ENCODE results near the gene SCGB2B2. TPM values are rescaled to one million over a fixed set of nuclear protein-coding genes. Genes with fewer than 3 reads are reported as not detected.
"Not testable (repeated sequence)": the region's sequence is repeated elsewhere in the genome, so short reads cannot be mapped to it uniquely, and the experiment has no call there.

The SCGB2B2 gene
- total RNA-seq, 1 experiment from 2014 or later = not detected

GRCh38 chr19:34681478-34681877, 4.5 kb upstream of the SCGB2B2 start:
- no peaks in the 10 kb centered on the region for H3K27me3 ChIP-seq (replicated peaks)
- H3K27ac ChIP-seq = no peak overlapping the region
- H3K4me3 ChIP-seq = no peak overlapping the region
- H3K36me3 ChIP-seq = peaks cover 64% of the 10 kb centered on the region
- H3K9me3 ChIP-seq (replicated peaks) = 0 out of 2 replicates have a peak, but pooled peaks cover 2% of the 10 kb centered on the region
- H3K4me1 ChIP-seq (replicated peaks) = peaks cover 13% of the 10 kb centered on the region
- DNase-seq (ENCODE audit: low read depth in 1 of 2, low spot score in 2 of 2) = no peak

DNA sequence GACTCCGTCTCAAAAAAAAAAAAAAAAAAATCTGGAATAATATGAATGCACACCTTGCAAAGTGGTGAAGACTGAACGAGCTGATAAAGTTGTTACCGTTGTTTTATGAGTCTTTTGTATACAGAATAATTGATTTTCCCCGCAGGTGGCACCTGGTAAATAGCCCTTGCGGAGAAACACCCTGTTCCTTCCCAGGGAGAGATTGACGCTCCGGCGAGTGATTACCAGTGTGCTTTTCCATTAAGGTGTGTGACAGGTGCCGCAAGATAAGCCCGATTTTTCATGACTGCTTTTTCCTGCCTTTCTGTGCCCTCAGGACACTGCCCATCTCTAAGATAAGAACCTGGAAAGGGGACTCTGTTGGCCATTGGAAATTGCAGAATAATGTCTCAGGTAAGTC, 1.5 kb upstream of the SCGB2B2 start:
- H3K4me3 ChIP-seq = peak overlapping the region; percentile 70

DNA sequence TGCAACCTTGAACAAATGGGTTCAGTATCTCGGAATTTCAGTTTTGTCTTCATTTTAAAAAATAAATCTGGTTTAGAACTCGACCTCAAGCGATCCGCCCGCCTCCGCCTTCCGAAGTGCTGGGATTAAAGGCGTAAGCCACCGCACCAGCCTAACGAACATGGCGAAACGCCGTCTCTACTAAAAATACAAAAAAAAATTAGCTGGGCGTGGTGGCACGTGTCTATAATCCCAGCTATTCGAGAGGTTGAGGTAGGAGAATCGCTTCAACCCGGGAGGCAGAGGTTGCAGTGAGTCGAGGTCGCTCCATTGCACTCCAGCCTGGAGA, 1.1 kb upstream of the SCGB2B2 start:
- peaks cover 15% of the 10 kb centered on the region for H3K4me1 ChIP-seq (replicated peaks)

More for the DNA sequence above, 1.5 kb upstream of the SCGB2B2 start:
- Histone ChIP-seq H3K9me3 (replicated peaks) (no peaks in the 10 kb centered on the region), H3K27me3 (replicated peaks) (no peaks in the 10 kb centered on the region), H3K27ac (no peak overlapping the region), H3K4me1 (replicated peaks) (peaks cover 15% of the 10 kb centered on the region), H3K36me3 (peaks cover 48% of the 10 kb centered on the region)
- no peak for DNase-seq (ENCODE audit: low read depth in 1 of 2, low spot score in 2 of 2)

DNA sequence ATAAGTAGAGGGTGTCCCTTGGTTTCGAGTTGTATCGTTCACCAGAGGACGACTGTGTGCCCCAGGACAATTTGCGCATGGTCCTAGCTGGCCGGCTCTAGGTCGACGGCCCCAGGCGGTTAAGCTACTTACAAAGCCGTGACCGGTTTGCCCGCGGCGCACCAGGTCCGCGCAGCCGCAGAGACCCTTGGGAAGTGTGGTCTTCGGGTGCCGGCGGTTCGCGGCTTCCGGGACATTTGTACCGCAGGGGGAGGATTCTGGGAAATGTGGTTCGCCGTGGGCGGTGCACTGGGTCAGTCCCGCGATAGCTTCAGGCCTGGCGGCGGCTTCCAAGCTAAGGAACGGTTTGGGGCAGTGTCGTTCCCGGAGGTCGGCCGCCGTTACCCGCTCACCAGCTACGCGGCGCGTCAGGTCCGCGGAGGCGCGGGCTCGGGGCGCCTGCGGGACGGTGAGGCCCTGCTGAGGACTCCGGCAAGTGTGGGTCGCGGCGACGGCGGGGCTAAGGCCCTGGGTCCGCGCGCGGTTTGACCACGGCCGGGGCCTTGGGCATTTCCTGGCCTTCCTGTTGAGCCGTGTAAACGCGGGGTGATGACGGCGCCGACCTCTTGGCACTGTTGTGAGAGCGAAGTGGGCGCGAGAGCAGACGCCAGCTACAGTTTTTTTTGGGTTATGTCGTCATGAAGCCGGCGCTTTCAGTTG, 576 bp upstream of the SCGB2B2 start, which contains the start of gene ZNF302:
ZNF302 (plus strand) TSS at position 293 of the 699 bp plus-strand sequence. CDS start 1,127 bp downstream, outside the sequence.
- H3K36me3 ChIP-seq = peaks cover 40% of the 10 kb centered on the region
- H3K27me3 ChIP-seq (replicated peaks) = no peaks in the 10 kb centered on the region
- peak; percentile 97 for DNase-seq (ENCODE audit: low read depth in 1 of 2, low spot score in 2 of 2)
- peak within 1 kb of the TSS; percentile 94 for H3K27ac ChIP-seq
- no peaks in the 10 kb centered on the region for H3K9me3 ChIP-seq (replicated peaks)
- H3K4me1 ChIP-seq (replicated peaks) = peaks cover 15% of the 10 kb centered on the region
- peak within 1 kb of the TSS; percentile 70 for H3K4me3 ChIP-seq

More for the DNA sequence above, 1.1 kb upstream of the SCGB2B2 start:
- H3K9me3 ChIP-seq (replicated peaks) = no peaks in the 10 kb centered on the region
- DNase-seq (ENCODE audit: low read depth in 1 of 2, low spot score in 2 of 2) = no peak
- peak overlapping the region; percentile 70 for H3K4me3 ChIP-seq
- H3K27me3 ChIP-seq (replicated peaks) = no peaks in the 10 kb centered on the region
- H3K36me3 ChIP-seq = peaks cover 46% of the 10 kb centered on the region
- peak overlapping the region; percentile 94 for H3K27ac ChIP-seq

DNA sequence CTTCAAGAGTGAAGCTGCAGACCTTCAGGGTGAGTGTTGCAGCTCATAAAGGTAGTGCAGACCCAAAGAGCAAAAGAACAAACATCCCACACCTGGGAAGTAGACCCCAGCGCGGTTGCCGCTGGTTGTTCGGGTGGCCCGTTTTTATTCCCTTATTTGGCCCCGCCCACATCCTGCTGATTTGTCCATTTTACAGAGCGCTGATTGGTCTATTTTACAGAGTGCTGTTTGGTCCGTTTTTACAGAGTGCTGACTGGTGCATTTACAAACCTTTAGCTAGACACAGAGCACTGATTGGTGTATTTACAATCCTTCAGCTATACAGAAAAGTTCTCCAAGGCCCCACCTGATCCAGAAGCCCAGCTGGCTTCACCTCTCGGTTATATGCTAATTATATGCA, 1.0 kb downstream of the SCGB2B2 start:
- Histone ChIP-seq H3K4me1 (replicated peaks) (peaks cover 15% of the 10 kb centered on the region), H3K27me3 (replicated peaks) (no peaks in the 10 kb centered on the region), H3K9me3 (replicated peaks) (no peaks in the 10 kb centered on the region), H3K27ac (no peak overlapping the region), H3K4me3 (no peak overlapping the region), H3K36me3 (peaks cover 24% of the 10 kb centered on the region)
- no peak for DNase-seq (ENCODE audit: low read depth in 1 of 2, low spot score in 2 of 2)

- Histone ChIP-seq H3K27ac (no peak overlapping the region), H3K9me3 (replicated peaks) (no peaks in the 10 kb centered on the region), H3K27me3 (replicated peaks) (no peaks in the 10 kb centered on the region), H3K4me1 (replicated peaks) (peaks cover 15% of the 10 kb centered on the region), H3K36me3 (peaks cover 19% of the 10 kb centered on the region), H3K4me3 (no peak overlapping the region)
- no peak for DNase-seq (ENCODE audit: low read depth in 1 of 2, low spot score in 2 of 2)
Observed at GRCh38 chr19:34675250-34675649, 1.7 kb downstream of the SCGB2B2 start.

DNA sequence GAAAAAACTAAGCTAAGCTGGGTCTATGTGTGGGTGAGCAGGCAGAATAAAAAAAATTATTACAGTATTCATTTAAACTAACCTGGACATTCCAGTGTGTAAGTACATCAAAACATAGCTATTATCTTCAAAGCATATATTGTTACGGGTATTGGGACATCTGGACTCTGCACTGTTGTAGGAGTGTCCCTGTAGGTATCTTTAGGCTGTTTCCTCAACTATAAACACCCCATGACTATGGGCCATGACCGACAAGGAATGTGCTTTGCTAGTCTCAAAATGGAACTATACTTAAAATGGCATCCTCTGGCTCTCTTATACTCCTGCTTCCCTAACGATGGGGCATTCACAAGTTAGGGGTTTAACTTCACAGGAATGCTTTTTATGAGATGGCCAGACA, 3.4 kb downstream of the SCGB2B2 start:
- H3K4me1 ChIP-seq (replicated peaks) = peaks cover 10% of the 10 kb centered on the region
- no peak for DNase-seq (ENCODE audit: low read depth in 1 of 2, low spot score in 2 of 2)
- no peak overlapping the region for H3K4me3 ChIP-seq
- H3K36me3 ChIP-seq = peaks cover 3% of the 10 kb centered on the region
- H3K27ac ChIP-seq = no peak overlapping the region
- H3K9me3 ChIP-seq (replicated peaks) = no peaks in the 10 kb centered on the region
- no peaks in the 10 kb centered on the region for H3K27me3 ChIP-seq (replicated peaks)

DNA sequence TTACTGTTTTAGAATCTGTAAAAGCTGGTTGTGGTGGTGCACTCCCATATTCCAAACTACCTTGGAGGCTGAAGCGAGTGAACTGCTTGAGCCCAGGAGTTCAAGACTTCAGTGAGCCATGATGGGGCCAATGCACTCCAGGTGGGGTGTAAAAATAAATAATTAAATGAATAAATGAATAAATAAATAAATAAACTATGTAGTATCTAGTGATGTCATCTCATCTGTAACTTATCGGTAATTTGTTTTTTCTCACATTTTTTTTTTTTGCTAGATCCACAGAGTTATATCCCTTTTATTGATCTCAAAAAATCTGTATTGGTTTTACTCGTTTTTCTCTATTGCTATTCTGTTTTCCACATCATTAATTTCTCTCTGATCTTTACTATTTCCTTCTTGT, 5.0 kb downstream of the SCGB2B2 start:
- Histone ChIP-seq H3K36me3 (no peaks in the 10 kb centered on the region), H3K4me1 (replicated peaks) (peaks cover 17% of the 10 kb centered on the region), H3K4me3 (no peak overlapping the region), H3K27ac (no peak overlapping the region), H3K27me3 (replicated peaks) (no peaks in the 10 kb centered on the region), H3K9me3 (replicated peaks) (no peaks in the 10 kb centered on the region)
- DNase-seq (ENCODE audit: low read depth in 1 of 2, low spot score in 2 of 2) = no peak

- Histone ChIP-seq H3K27ac (no peak overlapping the region), H3K4me1 (replicated peaks) (peaks cover 13% of the 10 kb centered on the region), H3K9me3 (replicated peaks) (no peaks in the 10 kb centered on the region), H3K36me3 (no peaks in the 10 kb centered on the region), H3K27me3 (replicated peaks) (no peaks in the 10 kb centered on the region), H3K4me3 (no peak overlapping the region)
- no peak for DNase-seq (ENCODE audit: low read depth in 1 of 2, low spot score in 2 of 2)
Observed at GRCh38 chr19:34669305-34669704, 7.7 kb downstream of the SCGB2B2 start.

DNA sequence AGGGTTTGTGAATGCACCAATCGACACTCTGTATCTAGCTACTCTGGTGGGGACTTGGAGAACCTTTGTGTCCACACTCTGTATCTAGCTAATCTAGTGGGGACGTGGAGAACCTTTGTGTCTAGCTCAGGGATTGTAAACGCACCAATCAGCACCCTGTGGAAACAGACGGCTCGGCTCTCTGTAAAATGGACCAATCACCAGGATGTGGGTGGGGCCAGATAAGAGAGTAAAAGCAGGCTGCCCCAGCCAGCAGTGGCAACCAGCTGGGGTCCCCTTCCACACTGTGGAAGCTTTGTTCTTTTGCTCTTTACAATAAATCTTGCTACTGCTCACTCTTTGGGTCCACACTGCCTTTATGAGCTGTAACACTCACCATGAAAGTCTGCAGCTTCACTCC, 8.3 kb downstream of the SCGB2B2 start:
- not testable (repeated sequence) for H3K27me3 ChIP-seq (replicated peaks)

DNA sequence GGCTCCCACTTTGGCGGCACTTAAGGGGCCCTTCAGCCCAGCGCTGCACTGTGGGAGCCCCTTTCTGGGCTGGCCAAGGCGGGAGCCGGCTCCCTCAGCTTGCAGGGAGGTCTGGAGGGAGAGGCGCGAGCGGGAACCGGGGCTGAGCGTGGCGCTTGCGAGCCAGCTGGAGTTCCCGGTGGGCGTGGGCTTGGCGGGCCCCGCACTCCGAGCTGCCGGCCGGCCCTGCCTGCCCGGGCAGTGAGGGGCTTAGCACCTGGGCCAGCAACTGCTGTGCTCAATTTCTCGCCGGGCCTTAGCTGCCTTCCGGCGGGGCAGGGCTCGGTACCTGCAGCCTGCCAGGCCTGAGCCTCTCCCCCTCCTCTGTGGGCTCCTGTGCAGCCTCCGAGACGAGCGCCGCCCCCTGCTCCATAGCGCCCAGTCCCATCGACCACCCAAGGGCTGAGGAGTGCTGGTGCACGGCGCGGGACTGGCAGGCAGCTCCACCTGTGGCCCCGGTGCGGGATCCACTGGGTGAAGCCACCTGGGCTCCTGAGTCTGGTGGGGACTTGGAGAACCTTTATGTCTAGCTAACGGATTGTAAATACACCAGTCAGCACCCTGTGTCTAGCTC, 8.8 kb downstream of the SCGB2B2 start:
- H3K9me3 ChIP-seq (replicated peaks); H3K4me3 ChIP-seq; H3K27me3 ChIP-seq (replicated peaks); H3K36me3 ChIP-seq: not testable (repeated sequence)
- DNase-seq (ENCODE audit: low read depth in 1 of 2, low spot score in 2 of 2) = peak in 1 of 2 experiments; percentile 23
- peak overlapping the region; percentile 89 for H3K27ac ChIP-seq
- peaks cover 13% of the 10 kb centered on the region for H3K4me1 ChIP-seq (replicated peaks)

More for the DNA sequence above, 8.3 kb downstream of the SCGB2B2 start:
- not testable (repeated sequence) for H3K9me3 ChIP-seq (replicated peaks); H3K27ac ChIP-seq; H3K4me3 ChIP-seq; H3K36me3 ChIP-seq; DNase-seq (ENCODE audit: low read depth in 1 of 2, low spot score in 2 of 2)
- H3K4me1 ChIP-seq (replicated peaks) = peaks cover 13% of the 10 kb centered on the region

- H3K9me3 ChIP-seq (replicated peaks) = no peaks in the 10 kb centered on the region
Observed at GRCh38 chr19:34667349-34668076, 9.4 kb downstream of the SCGB2B2 start.

DNA sequence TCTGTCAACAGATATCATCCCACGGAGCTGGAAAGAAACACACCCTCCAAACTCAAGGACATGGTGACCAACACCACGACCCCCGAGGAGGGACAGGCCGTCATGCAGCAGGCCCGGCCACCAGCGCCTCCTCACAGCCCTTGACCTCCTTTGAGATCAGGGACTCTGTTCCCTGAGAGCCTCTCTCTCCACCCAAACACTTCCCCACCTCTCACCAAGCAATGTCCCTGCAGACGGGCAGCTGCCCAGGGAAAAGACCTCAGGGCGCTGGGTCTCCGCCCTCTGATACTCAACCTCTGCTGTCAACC, 10.0 kb downstream of the SCGB2B2 start:
- peak in 1 of 2 experiments; percentile 28 for DNase-seq (ENCODE audit: low read depth in 1 of 2, low spot score in 2 of 2)
- Histone ChIP-seq H3K36me3 (no peaks in the 10 kb centered on the region), H3K4me1 (replicated peaks) (peaks cover 13% of the 10 kb centered on the region), H3K27ac (peak overlapping the region; percentile 89), H3K9me3 (replicated peaks) (no peaks in the 10 kb centered on the region), H3K27me3 (replicated peaks) (no peaks in the 10 kb centered on the region), H3K4me3 (no peak overlapping the region)

More at GRCh38 chr19:34667349-34668076, 9.4 kb downstream of the SCGB2B2 start:
- Histone ChIP-seq H3K4me1 (replicated peaks) (peaks cover 13% of the 10 kb centered on the region), H3K4me3 (peak overlapping the region; percentile 39), H3K27me3 (replicated peaks) (no peaks in the 10 kb centered on the region), H3K27ac (peak overlapping the region; percentile 89), H3K36me3 (no peaks in the 10 kb centered on the region)
- peak; percentile 47 to 62 for DNase-seq (ENCODE audit: low read depth in 1 of 2, low spot score in 2 of 2)
